Left cardiac atrium (tissue), 4 donors: ENCODE data around the gene PSMD1. TPM values are rescaled to one million over a fixed set of nuclear protein-coding genes. Genes with fewer than 3 reads are reported as not detected.

Experiments used
- ATAC-seq, 2 donors: fragments of 200-7000 bp; cut with Tn5 transposase; one replicate each; pipeline ENCODE4 v1.9.1; 2020; ENCODE audit warnings: mild to moderate bottlenecking in 2 of 2, moderate library complexity in 2 of 2
- DNase-seq: peaks from one replicate; pipeline ENCODE4 v3.0.0-alpha.2; 2020
- intact Hi-C, 2 donors: fragments of 100-400 bp; cut with DNase I; formaldehyde crosslinking; loops; one replicate each; pipeline versions ENCODE4 v1.14.1 to v1.15.1; 2022 to 2023
- total RNA-seq, 2 donors: library from RNA; stranded (reverse); fragmentation: NEBNext Ultra II Directional; extraction: Animal tissue kit (Norgen Biotek cat#: 25700); gene quantifications; one replicate each; pipeline ENCODE4 v1.2.1, GENCODE V29; 2021
- donor health status: DM: no; HTN: yes; CAD: no.
- donor health status: DM: no; HTN: yes; CAD: no; lungs with severe emphysema.
- donor health status: DM: yes; HTN: yes; CAD: no.
- donor health status: Dilated cardiomyopathy.

PSMD1 gene
- total RNA-seq, 2 donors from 2014 or later = 66.9 to 84.6 TPM

DNA sequence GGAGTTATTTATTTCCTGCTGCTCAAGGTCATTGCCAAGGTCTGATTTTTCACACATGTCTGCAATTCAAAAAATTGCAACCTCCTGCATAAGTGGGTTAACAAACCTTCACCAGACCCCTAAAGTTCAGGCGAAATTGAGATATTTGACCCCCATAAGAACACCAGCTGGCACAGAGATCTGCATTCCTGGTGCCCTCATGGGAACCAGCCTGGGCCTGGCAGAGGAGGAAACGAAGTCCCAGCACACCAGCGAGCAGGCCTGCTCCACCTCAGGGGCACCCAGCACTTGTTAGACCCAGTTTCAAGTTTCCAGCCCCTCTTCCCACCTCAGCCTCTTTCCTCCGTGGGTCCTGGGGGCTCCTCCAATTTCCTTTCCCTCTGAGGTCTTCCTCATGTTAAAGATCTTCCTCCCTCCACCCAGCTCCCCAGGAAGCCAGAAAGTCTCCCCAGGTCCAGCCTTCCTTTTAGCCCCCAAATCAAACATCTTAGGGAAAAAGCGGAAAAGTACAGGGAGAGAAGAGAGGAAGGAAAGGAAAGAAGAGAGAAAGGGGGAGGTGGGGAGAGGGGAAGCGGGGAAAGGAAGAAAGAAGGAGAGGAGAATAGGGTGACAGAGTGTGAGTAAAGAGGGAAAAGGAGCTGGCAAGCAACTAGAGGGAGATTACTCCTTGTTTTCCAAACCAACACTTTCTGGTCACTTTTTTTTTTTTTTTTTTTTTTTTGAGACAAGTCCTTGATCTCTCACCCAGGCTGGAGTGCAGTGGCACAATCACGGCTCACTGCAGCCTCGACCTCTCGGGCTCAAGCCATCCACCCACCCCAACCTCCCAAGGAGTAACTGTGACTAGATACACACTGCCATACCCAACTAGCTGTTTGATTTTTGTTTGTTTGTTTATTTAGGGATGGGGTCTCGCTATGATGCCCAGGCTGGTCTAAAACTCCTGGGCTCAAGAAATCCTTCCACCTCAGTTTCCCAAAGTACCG is 23.2 kb upstream of the PSMD1 start:
- DNase-seq = no peak
- ATAC-seq = no peak
- intact Hi-C loops = no loop called here

DNA sequence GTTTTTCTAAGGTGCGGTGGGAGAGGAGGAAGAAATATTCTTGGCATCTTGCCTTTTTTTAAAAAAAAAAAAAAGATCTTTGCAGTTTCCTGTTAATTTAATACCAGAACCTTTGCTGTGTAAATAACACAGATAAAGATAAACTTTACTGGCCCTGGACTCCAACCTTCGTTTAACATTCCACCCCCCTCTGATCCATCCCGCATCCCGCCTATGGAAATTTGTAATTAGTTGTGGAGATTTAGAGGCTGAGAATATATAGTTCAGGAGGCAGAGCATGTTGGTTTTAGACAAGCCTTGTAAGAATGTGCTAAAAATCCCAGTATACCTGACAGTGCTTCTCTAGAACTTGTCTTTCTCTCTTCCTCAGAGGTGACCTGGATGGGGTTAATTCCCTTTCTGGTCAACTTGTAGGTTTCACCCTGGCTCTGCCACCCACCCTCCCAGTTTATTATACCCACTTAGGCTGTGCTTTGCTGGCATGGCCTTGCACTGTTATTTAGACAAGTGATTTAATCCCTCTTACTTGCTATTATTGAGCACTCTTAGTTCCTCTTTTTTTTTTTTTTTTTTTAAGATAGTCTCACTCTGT is 22.3 kb upstream of the PSMD1 start:
- DNase-seq (no peak), ATAC-seq (no peak)
- intact Hi-C loops = no loop called here

DNA sequence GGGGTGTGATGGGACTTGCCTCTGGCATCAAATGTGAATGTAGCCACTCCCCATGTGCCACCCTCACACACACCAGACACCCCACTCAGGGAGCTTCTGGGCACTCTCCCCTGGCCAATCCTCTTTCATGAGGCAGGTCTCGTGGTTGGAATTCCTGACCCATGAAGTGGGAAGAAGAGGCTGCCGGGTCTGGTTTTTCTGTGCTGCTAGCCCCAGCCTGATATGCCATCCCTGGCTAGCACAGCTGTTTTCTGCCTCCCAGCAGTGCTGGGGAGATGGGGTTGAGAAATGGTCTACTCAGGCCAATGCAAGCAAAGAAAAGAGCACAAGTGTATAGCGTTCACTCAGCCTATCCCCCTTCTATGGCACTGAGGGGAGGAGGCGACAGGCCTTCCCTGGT is 20.5 kb upstream of the PSMD1 start:
- ATAC-seq (no peak), DNase-seq (no peak)
- intact Hi-C loops = no loop called here

DNA sequence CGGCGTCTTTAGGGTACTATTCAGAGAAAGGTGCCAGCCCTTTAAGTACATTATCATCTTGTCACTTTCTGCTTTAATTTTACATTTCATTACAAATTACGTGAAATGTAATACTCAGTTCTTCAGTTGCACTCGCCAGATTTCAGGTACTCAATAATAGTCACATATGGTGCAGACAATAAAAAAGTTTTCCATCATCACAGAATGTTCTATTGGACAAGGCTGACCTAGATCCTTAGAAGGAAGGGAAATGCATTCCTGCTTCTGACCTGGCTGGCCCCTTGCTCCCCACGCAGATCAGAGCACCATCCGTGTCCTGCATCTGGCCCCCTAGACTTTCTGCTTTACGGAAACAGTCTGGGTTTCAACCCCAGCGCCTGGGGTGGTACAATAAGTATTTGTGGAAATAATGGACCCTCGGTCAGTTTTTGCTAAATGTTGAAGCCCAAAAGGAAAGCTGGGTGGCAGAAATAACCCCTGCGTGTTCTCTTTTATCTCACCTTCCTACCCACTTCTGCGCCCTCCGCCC is 20.0 kb upstream of the PSMD1 start:
- intact Hi-C loops = no loop called here
- ATAC-seq (no peak), DNase-seq (no peak)

DNA sequence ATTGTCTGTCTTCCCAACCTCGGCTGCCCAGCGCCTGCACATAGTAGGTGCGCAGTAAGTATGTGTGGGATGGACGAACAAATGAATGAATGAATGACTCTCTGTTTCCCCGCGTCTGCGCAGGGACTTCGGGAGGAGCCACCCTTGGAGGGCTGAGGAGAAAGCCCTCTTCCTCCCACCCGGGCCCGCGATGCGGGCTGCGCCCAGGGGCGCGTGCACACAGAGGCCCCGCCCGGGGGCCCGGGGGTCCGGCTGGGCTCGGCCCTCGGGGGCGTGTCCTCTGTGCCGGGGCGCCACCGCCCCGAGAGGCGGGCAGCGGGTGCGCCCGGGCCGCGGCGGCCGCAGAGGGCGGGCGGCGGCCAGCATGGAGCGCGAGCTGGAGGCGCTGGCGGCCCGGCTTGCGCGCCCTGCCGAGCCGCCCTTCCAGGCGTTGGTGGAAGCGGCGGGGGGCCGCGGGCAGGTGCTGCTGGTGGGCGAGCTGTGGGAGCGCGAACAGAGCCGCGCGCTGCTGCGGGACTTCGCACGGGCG is 19.4 kb upstream of the PSMD1 start, which contains the start of gene C2orf72:
C2orf72 (plus strand) TSS at position 322 of the 529 bp plus-strand sequence; CDS start at position 365, 43 bp downstream.
- ATAC-seq = no peak
- intact Hi-C loops = no loop called here
- DNase-seq = no peak

DNA sequence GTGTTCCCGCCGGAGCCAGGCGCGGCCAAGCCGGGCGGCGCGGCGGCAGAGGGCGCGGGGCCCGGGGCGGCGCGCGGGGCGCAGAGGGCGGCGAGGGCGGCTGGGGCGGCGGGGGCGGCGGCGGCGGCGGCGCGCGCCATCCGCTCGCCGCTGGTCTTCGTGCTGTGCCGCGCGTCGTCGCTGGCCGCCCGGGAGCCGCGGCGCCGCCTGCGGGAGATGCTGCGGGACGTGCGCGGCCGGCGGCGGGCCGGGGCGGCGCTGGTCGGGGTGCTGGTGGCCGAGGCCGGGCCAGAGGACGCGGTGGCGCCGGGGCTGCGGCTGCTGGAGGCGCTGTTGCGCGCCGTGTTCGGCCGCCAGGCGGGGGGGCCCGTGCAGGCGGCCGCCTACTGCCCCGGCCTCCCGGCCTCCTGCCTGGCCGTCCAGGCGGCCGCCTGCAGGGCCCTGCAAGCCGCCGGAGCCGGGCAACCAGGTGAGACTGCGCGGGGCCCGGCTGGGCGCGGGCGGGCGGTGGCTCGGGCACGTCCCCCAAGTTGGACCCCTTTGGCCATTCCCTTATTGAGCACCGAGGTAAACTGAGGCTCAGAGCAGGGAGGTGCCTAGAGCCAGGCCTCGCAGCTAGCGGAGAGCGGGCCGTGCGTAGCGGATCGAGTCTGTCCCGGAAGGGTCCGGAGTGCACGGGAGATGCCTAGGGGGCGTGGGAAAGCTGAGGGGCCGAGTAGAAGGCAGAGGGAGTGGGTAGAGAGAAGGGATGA is 18.8 kb upstream of the PSMD1 start:
- DNase-seq = no peak
- intact Hi-C loops = no loop called here
- ATAC-seq = no peak

DNA sequence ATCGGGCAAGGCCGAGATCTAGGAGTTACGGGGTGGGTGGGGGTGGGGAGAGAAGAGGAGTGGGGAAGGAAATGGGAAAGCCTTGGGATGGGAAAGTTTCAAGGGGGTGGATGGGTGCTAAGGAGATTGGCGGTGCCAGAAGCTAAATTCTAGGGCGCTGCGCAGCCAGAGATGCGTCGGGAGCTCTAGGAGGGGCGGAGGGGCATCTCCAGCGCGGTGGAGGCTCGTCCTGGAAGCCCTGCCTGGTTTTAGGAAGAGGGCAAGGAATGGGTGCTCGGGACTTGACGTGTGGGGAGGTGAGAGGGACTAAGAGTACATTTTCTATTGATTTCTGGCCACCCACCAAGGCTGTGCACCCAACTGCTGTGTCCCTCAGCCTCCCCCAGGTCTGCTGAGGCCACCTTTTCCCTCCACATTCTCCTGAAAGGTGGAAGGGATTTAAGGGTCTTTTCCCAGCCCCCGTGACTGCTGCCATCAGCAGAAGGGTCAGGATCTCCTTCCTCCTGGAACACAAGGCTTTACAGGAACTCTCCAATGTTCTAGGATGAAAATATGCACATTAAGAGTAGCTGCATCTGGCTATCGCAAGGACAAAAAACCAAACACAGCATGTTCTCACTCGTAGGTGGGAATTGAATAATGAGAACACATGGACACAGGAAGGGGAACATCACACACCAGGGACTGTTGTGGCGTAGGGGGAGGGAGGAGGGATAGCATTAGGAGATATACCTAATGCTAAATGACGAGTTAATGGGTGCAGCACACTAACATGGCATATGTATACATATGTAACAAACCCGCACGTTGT is 18.0 kb upstream of the PSMD1 start:
- ATAC-seq = no peak
- intact Hi-C loops = no loop called here

DNA sequence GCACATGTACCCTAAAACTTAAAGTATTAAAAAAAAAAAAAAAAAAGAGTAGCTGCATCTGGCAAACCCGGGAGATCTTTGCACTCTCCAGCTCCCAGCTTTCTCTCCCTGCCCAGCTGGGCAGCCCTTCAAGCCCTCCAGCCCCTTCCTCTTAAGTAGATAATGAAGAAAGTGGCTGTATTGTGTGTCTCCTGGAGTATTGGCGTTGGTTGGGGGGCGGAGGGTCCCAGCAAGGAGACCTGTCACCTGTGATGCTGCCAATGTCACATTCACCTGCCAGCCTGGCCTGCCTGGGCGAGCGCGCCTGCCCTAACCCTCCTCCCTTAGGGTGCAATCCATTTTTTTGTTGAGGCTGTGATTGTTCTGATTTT is 17.4 kb upstream of the PSMD1 start:
- DNase-seq (no peak), ATAC-seq (no peak)
- intact Hi-C loops = no loop called here

More for the DNA sequence above, 18.0 kb upstream of the PSMD1 start:
- DNase-seq = no peak

DNA sequence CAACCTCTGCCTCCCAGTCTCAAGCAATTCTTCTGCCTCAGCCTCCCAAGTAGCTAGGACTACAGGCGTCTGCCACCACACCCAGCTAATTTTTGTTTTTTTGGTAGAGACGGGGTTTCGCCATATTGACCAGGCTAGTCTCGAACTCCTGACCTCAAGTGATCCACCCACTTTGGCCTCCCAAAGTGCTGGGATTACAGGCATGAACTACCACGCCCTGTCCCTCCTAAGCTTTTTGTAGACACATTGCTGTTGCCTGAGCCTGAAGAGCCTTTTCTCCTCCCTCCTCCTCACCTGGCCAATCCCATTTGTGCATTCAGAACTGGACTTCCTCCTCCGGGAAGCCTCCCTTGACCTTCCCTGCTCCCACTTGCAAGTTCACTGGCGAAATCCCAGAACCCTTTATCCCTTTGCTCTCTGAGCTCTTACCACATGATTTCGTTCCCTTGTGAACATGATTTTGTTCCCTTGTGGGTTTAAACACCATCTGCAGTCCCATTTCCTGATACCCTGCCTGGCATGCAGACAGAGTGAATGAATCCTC is 16.8 kb upstream of the PSMD1 start:
- DNase-seq = no peak
- intact Hi-C loops = no loop called here
- no peak for ATAC-seq

DNA sequence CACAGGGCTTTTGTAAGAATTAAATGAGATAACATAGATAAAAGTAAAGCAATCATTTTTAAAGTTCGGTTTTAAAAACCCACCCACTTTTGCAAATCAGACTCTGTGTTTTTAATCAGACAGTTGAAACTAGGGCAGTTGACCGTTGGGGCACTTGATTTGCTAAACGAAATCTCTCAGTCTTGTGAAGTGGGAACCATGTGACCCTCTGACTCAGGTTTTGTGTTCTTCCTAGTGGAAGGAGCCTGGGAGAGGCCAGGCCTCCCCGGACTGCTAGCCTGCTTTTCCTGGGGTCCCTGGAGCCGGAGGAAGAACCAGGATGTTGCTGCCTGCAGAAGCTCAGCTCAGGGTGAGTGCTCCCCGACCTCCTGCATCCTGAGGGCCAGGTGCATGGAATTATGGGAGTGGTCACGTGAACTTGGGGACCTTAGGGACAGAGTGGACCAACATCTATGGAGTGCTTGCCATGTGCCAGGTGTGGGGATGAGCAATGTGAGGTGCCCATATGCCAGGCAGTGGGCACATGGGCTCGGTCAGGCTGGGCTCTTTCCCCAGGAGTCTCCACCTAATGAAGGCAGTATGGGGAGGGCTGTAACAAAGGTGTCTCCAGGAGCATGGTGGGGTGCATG is 15.5 kb upstream of the PSMD1 start:
- DNase-seq (no peak), ATAC-seq (no peak)
- intact Hi-C loops = no loop called here

DNA sequence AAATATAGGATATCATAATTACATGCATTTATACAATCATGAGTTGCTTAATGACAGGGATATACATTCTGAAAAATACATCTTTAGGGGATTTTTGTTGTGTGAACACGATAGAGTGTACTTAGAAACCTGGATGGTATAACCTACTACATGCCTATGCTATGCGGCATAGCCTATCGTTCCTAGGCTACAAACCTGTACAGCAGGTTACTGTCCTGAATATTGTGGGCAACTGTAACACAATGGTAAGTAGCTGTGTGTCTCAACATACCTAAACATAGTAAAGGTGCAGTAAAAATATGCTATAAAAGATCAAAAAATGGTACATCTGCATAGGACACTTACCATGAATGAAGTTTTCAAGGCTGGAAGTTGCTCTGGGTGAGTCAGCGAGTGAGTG is 12.9 kb upstream of the PSMD1 start:
- no peak for ATAC-seq
- DNase-seq = no peak
- intact Hi-C loops = no loop called here

DNA sequence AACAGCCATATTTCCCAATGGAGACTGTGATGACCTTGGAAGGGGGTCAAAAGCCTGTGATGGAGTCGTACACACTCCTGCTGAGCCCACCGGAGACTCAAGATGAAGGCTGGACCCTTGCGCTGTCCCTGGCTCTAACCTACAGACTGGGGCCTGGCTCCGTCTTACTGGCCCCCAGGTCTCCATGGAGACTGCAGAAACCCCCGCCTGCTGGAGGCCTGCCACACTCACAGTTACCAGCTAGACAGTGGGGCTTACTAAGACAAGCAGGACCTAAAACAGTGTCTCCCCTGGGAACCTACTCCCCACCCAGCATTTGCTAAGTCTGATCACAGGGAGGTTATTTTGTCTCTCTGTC is 9.8 kb upstream of the PSMD1 start:
- intact Hi-C loops = no loop called here
- DNase-seq (no peak), ATAC-seq (no peak)

DNA sequence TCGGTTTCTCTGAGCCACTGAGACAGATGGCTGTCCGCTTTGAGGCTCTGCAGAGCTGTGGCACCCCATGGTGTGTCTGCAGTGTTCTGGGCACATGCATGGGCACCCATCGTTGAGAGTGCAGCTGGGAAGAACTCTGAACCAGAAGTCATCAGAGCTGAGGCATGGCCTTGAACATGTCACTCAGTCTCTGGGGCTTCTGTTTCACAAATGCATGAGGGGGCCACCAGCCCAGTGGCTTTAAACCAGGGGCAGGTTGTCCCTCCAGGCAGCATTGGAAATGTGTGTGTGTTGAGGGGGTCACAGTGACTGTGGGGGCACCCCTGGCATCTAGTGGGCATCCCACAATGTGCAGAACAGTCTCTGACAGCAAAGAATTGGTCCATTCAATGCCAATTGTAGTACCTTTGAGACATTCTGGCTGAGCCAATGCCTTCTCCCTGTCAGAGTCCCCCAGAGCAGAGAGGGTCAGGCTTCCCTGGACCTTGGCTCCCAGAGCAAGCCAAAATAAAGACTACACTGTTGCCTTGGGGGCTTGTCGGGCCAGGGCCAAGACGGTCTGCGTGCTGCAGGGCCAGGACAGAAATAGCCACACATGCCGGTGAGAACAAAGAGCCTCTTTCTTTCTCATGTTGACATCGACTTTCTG is 9.3 kb upstream of the PSMD1 start:
- intact Hi-C loops = no loop called here
- no peak for DNase-seq

DNA sequence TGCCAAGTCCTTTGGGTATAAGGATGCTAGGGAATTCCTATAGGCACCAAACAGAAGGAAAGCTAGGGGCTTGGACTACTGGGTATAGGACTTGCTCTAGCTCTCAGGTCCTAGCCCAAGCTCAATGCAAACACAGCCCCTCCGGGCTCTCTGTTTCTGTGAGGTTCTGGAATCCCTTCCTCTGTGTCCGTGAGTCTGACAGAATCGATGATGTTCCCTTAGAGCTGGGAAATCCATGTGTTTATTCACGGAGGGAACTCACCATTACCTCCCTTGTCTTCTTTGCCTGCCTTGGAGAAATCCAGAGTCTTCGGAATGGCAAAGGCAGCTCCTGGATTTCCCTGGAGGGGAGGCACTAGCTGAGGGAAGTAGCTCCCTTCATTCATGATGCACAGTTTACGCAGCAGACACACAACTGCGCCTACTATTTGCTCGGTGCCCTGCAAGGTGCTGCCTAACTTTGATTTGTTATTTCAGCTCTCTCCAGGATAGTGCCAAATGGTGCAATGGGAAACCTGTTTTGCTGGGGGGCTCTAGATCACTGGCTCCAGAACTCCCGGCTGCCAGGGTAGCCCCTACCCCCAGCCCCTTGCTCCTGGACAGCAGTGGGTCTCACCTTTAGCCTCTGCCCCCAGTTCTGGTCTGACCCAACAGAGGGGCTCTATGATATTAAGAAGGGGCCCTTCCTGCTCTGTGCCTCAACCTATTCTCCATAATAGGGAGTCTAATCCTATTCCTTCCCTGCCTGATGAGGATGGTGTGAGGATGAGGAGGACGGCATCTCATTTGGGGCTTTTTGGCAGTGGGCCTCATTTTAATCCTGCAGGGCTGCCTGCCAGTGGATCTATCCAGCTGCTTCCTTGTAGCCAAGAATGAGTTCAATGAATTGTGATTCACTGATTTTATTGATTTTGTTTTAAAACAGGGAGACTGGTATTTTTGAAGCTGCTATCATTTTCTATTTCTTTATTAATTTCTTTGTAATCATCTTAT is 8.4 kb upstream of the PSMD1 start:
- intact Hi-C loops = no loop called here
- DNase-seq (no peak), ATAC-seq (no peak)

More for the DNA sequence above, 9.3 kb upstream of the PSMD1 start:
- no peak for ATAC-seq

DNA sequence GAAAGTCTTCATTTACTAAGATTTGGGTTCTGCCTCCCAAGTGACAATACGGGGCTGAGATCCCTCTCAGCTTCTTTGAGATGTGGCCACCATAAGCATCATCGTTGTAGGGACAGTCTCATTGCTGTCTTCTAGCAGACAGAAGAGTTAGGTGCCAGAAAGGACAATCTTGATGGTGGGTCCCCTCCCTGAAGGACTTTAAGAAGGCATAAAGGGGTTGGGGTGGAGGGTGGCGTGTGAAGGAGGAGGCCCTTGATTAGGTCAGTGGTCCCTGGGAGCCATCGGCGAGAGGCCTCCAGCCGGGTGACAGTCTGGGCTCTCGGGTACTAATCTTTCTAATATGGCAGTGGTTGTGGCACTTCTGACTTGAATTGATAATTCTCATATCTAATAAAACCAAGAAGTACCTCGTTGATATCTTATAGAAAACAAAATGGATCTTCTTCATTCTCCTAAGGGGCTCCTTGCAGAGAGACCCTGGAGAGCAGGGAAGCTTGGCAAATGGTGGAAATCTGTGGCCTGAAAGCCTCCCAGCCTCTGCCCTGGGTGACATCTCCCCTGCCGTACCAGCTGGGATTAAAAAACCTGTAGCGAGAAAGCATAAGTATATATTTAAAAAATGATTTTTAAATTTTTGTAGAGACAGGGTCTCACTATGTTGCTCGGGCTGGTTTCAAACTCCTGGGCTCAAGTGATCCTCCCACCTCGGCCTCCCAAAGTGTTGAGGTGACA is 7.2 kb upstream of the PSMD1 start:
- ATAC-seq (no peak), DNase-seq (no peak)
- intact Hi-C loops = loop anchor here in 1 of 2 donors (5.0 kb wide), 1 partner anchor 227 kb away; no protein-coding TSS in a partner anchor
